ENCODE data around the gene TAOK1.

GRCh38 chr17:29591146-29591736 lies 201.1 kb downstream of the TAOK1 start:
- TF ChIP-seq MXI1 (IDR thresholded peaks at IDR 0.05; ENCODE audit: low read depth, low read length) (peak; percentile 91), ZNF207 (IDR thresholded peaks at IDR 0.05; ENCODE audit: borderline replicate concordance) (no peak)

Measured in GM12878 (cell line).